GM18520 (cell line): ENCODE measurements around the gene SLC35A4.
"Not testable (repeated sequence)": the region's sequence is repeated elsewhere in the genome, so short reads cannot be mapped to it uniquely, and the experiment has no call there.

Experiments used
- ATAC-seq: cut with Tn5 transposase; IDR thresholded peaks from one replicate; pipeline ENCODE4 v1.9.1; 2021; ENCODE audit not compliant: unreplicated experiment

The SLC35A4 gene

GRCh38 chr5:140557965-140558364, 6.7 kb upstream of the SLC35A4 start:
- no peak for ATAC-seq

- ATAC-seq, result no peak
Measured at GRCh38 chr5:140558542-140558941, 6.1 kb upstream of the SLC35A4 start.

- ATAC-seq, result no peak
Measured at GRCh38 chr5:140560227-140560626, 4.4 kb upstream of the SLC35A4 start.

- ATAC-seq, result no peak
Measured at GRCh38 chr5:140561753-140562523, 2.7 kb upstream of the SLC35A4 start.

GRCh38 chr5:140563596-140563995, 1.0 kb upstream of the SLC35A4 start:
- ATAC-seq, result no peak

GRCh38 chr5:140565024-140565779, 574 bp downstream of the SLC35A4 start:
- no peak for ATAC-seq

GRCh38 chr5:140565780-140566095, 1.1 kb downstream of the SLC35A4 start:
- ATAC-seq, result no peak

GRCh38 chr5:140566665-140567064, 2.0 kb downstream of the SLC35A4 start:
- no peak for ATAC-seq

- ATAC-seq, result peak; percentile 15
Measured at GRCh38 chr5:140567136-140567818, 2.6 kb downstream of the SLC35A4 start.

- ATAC-seq, result no peak
Measured at GRCh38 chr5:140567871-140568270, 3.2 kb downstream of the SLC35A4 start.

GRCh38 chr5:140568443-140569063, 3.9 kb downstream of the SLC35A4 start:
- ATAC-seq, result no peak

- no peak for ATAC-seq
Measured at GRCh38 chr5:140569197-140569596, 4.6 kb downstream of the SLC35A4 start.

- no peak for ATAC-seq
Measured at GRCh38 chr5:140570058-140570457, 5.4 kb downstream of the SLC35A4 start.

- ATAC-seq, result no peak
Measured at GRCh38 chr5:140570488-140570887, 5.9 kb downstream of the SLC35A4 start.

GRCh38 chr5:140571105-140571504, 6.5 kb downstream of the SLC35A4 start:
- ATAC-seq, result no peak

- ATAC-seq, result no peak
Measured at GRCh38 chr5:140573683-140574082, 9.1 kb downstream of the SLC35A4 start.

- ATAC-seq, result no peak
Measured at GRCh38 chr5:140574165-140574564, 9.5 kb downstream of the SLC35A4 start.

- no peak for ATAC-seq
Measured at GRCh38 chr5:140575309-140575708, 10.7 kb downstream of the SLC35A4 start.

GRCh38 chr5:140576776-140577201, 12.2 kb downstream of the SLC35A4 start:
- ATAC-seq, result no peak

- ATAC-seq, result not testable (repeated sequence)
Measured at GRCh38 chr5:140579188-140579747, 14.6 kb downstream of the SLC35A4 start.

- no peak for ATAC-seq
Measured at GRCh38 chr5:140587495-140587894, 22.9 kb downstream of the SLC35A4 start.
